HCT116 (cell line): ENCODE data around the gene POTEE. TPM values are rescaled to one million over a fixed set of nuclear protein-coding genes. Genes with fewer than 3 reads are reported as not detected.
"Not testable (repeated sequence)": the region's sequence is repeated elsewhere in the genome, so short reads cannot be mapped to it uniquely, and the experiment has no call there.

Experiments
- ATAC-seq: fragments of 200-7000 bp; cut with Tn5 transposase; 2 replicates; pipeline ENCODE4 v1.9.1; 2020; ENCODE audit warnings: mild to moderate bottlenecking, moderate library complexity
- BruUV-seq: library from RNA; stranded (reverse); fragments of 400-500 nt; replicated peaks from 2 replicates; lab custom pipeline; 2021; lab: Mats Ljungman, UMichigan
- CTCF ChIA-PET: fragments of 300-600 bp; sonication (Branson Sonifier 250); formaldehyde crosslinking; loops from one replicate; lab custom pipeline; 2021; ENCODE audit warnings: antibody characterized with exemption; lab: Charles Lee
- POLR2A ChIA-PET: fragments of 300-600, 350-600 bp; sonication (Branson Sonifier 250); formaldehyde crosslinking; loops from one replicate; lab custom pipeline; 2021; ENCODE audit warnings: antibody characterized with exemption; lab: Charles Lee
- RAD21 ChIA-PET, 2 experiments: fragments of 300-600 bp; sonication (Branson Sonifier 250); formaldehyde crosslinking; loops; one replicate each; lab custom pipeline; 2023; ENCODE audit warnings: low total read pairs in 2 of 2; ENCODE audit not compliant: uncharacterized antibody in 2 of 2, unreplicated experiment in 2 of 2, low non-redundant PET in 1 of 2; lab: Charles Lee
- DNase-seq: peaks from one replicate; pipeline ENCODE4 v3.0.0-alpha.2; 2010; ENCODE audit warnings: low read depth, low spot score
- H2AFZ ChIP-seq: fragments of 200-600 bp; shearing (Covaris generic), sonication (generic); 2 replicates; pipeline ENCODE4 v1.6.1; 2017; ENCODE audit warnings: low read depth, mixed run types, mixed read lengths, antibody characterized with exemption, low read length; ENCODE audit not compliant: poor library complexity, severe bottlenecking
- H3K27ac ChIP-seq: 2 replicates; pipeline ENCODE4 v1.5.1; 2012; ENCODE audit warnings: low read depth, low read length
- H3K27me3 ChIP-seq: fragments of 200-600 bp; sonication (generic); 2 replicates; pipeline ENCODE4 v1.6.1; 2016; ENCODE audit warnings: mixed run types, low read length, mixed read lengths; ENCODE audit not compliant: insufficient read depth
- H3K36me3 ChIP-seq, 2 experiments: fragments of 200-500 bp in 1 of 2; fragments of 200-600 bp in 1 of 2; sonication (Bioruptor generic) in 1 of 2; sonication (generic) in 1 of 2; 2 replicates each; pipeline versions ENCODE4 v1.5.1 to v1.6.1; 2014 to 2016; ENCODE audit warnings: low read length in 2 of 2, inconsistent platforms in 1 of 2, mixed read lengths in 1 of 2, mixed run types in 1 of 2; ENCODE audit not compliant: insufficient read depth in 2 of 2, control insufficient read depth in 1 of 2
- H3K4me1 ChIP-seq, 2 experiments: fragments of 200-600 bp in 1 of 2; sonication (generic) in 1 of 2; 2 replicates each; pipeline versions ENCODE4 v1.5.1 to v1.6.1; 2012 to 2017; ENCODE audit warnings: low read length in 2 of 2, inconsistent platforms in 1 of 2, mild to moderate bottlenecking in 1 of 2, mixed read lengths in 1 of 2, mixed run types in 1 of 2, moderate library complexity in 1 of 2; ENCODE audit not compliant: insufficient read depth in 2 of 2, control insufficient read depth in 1 of 2
- H3K4me2 ChIP-seq: fragments of 200-600 bp; sonication (generic); 2 replicates; pipeline ENCODE4 v1.6.1; 2017; ENCODE audit warnings: mixed run types, low read length, mixed read lengths
- H3K4me3 ChIP-seq, 2 experiments: fragments of 200-600 bp in 1 of 2; sonication (generic) in 1 of 2; replicated peaks in 1 of 2; 2 replicates each; pipeline ENCODE4 v1.5.1; 2011 to 2016; ENCODE audit warnings: low read length in 2 of 2, control low read depth in 1 of 2, low read depth in 1 of 2, mild to moderate bottlenecking in 1 of 2, mixed read lengths in 1 of 2, mixed run types in 1 of 2
- H3K79me2 ChIP-seq: fragments of 200-600 bp; sonication (generic); 2 replicates; pipeline ENCODE4 v1.6.1; 2017; ENCODE audit warnings: mild to moderate bottlenecking, mixed run types, low read length, moderate library complexity, mixed read lengths; ENCODE audit not compliant: insufficient read depth
- H3K9ac ChIP-seq: fragments of 200-600 bp; sonication (generic); 2 replicates; pipeline ENCODE4 v1.6.1; 2016; ENCODE audit warnings: low read length, mixed read lengths
- H3K9me2 ChIP-seq: fragments of 200-600 bp; sonication (generic), shearing (Covaris generic); 2 replicates; pipeline ENCODE4 v1.6.1; 2017; ENCODE audit warnings: mixed run types, mild to moderate bottlenecking, moderate library complexity; ENCODE audit not compliant: insufficient read depth
- H3K9me3 ChIP-seq, 2 experiments: fragments of 200-500 bp in 1 of 2; fragments of 200-600 bp in 1 of 2; sonication (Bioruptor generic) in 1 of 2; sonication (generic) in 1 of 2; 2 replicates each; pipeline ENCODE4 v1.6.1; 2014 to 2017; ENCODE audit warnings: low read length in 2 of 2, mixed read lengths in 2 of 2, inconsistent platforms in 1 of 2, low read depth in 1 of 2, mild to moderate bottlenecking in 1 of 2, mixed run types in 1 of 2, moderate library complexity in 1 of 2; ENCODE audit not compliant: control insufficient read depth in 1 of 2, insufficient read depth in 1 of 2
- H4K20me1 ChIP-seq: fragments of 200-600 bp; sonication (generic), shearing (Covaris generic); 2 replicates; pipeline ENCODE4 v1.6.1; 2017; ENCODE audit warnings: mixed run types, mild to moderate bottlenecking, moderate library complexity; ENCODE audit not compliant: insufficient read depth
- ELF1 ChIP-seq: IDR thresholded peaks from 2 replicates; pipeline ENCODE4 v1.6.1; 2012; ENCODE audit warnings: low read depth, borderline replicate concordance
- JUND ChIP-seq: IDR thresholded peaks from 2 replicates; pipeline ENCODE4 v1.6.1; 2012
- intact Hi-C: fragments of 100-400 bp; cut with micrococcal nuclease; formaldehyde crosslinking; loops from 2 replicates; pipeline ENCODE4 v1.10.0; 2022
- total RNA-seq: library from RNA; stranded (reverse); gene quantifications from one replicate; pipeline ENCODE4 v1.2.1, GENCODE V29; 2021; ENCODE audit not compliant: unreplicated experiment
- TF ChIP-seq, protein P1 (sequence below): IDR thresholded peaks from 2 replicates; pipeline ENCODE4 v1.6.1; 2012; ENCODE audit warnings: low read depth

Gene POTEE
- total RNA-seq, 1 experiment from 2014 or later: 1.9 TPM

DNA sequence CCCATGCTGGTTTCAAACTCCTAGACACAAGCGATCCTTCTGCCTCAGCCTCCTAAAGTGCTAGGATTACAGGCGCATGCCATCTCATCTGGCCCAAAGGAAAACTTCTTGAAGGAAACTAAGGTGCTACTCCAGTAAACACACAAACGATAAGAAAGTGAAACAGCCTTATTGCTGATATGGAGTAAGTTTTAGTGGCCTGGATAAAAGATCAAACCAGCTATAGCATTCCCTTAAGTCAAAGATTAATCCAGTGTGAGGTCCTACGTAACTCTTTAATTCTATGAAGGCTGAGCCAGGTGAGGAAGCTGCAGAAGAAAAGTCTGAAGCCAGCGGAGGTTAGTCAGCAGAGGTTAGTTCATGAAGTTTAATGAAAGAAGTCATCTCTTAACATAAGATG is 40.8 kb upstream of the POTEE start:
- intact Hi-C loops: no loop called here
- H3K27ac ChIP-seq: no peak overlapping the region
- no peaks in the 10 kb centered on the region for H3K9me3 ChIP-seq
- no peak for ATAC-seq
- no peak for TF ChIP-seq ELF1
- no peak for TF ChIP-seq JUND
- TF ChIP-seq, protein P1, sequence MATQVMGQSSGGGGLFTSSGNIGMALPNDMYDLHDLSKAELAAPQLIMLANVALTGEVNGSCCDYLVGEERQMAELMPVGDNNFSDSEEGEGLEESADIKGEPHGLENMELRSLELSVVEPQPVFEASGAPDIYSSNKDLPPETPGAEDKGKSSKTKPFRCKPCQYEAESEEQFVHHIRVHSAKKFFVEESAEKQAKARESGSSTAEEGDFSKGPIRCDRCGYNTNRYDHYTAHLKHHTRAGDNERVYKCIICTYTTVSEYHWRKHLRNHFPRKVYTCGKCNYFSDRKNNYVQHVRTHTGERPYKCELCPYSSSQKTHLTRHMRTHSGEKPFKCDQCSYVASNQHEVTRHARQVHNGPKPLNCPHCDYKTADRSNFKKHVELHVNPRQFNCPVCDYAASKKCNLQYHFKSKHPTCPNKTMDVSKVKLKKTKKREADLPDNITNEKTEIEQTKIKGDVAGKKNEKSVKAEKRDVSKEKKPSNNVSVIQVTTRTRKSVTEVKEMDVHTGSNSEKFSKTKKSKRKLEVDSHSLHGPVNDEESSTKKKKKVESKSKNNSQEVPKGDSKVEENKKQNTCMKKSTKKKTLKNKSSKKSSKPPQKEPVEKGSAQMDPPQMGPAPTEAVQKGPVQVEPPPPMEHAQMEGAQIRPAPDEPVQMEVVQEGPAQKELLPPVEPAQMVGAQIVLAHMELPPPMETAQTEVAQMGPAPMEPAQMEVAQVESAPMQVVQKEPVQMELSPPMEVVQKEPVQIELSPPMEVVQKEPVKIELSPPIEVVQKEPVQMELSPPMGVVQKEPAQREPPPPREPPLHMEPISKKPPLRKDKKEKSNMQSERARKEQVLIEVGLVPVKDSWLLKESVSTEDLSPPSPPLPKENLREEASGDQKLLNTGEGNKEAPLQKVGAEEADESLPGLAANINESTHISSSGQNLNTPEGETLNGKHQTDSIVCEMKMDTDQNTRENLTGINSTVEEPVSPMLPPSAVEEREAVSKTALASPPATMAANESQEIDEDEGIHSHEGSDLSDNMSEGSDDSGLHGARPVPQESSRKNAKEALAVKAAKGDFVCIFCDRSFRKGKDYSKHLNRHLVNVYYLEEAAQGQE: no peak
- H3K27me3 ChIP-seq: peaks cover 8% of the 10 kb centered on the region; the same call in 1 of the 2 replicates
- no peak overlapping the region for H2AFZ ChIP-seq
- no peaks in the 10 kb centered on the region for H3K36me3 ChIP-seq
- ChIA-PET RAD21 (no interaction called here), POLR2A (no interaction called here), CTCF (no interaction called here)
- H3K4me3 ChIP-seq: no peak overlapping the region
- no peaks in the 10 kb centered on the region for H3K9me2 ChIP-seq
- no peak overlapping the region for H3K9ac ChIP-seq
- H3K4me1 ChIP-seq: no peaks in the 10 kb centered on the region
- H3K79me2 ChIP-seq: no peaks in the 10 kb centered on the region
- no peak overlapping the region for H3K4me2 ChIP-seq
- no peaks in the 10 kb centered on the region for H4K20me1 ChIP-seq
- BruUV-seq: no TSS peak
- DNase-seq: no peak

DNA sequence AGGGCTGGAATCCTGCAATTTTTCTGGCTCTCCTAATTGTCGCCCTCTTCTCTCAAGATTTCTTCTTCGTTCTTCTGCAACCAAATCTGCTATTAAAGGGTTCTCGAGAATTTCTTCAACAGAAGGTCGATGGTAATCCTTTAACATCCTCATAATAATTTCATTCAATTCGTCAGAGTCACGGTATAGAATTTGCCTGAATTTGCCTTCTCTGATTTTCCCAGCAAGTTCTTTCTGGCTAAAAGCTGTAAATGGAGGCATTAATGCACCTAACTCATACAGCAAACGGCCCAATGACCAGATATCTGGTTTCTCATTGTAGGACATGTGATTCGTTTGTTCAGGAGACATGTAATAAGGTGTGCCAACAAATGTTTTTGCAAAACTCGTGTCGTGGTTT is 31.3 kb upstream of the POTEE start:
- CTCF ChIA-PET, ATAC-seq, RAD21 ChIA-PET, DNase-seq, H3K9me2 ChIP-seq, H3K4me3 ChIP-seq, H2AFZ ChIP-seq, H3K27ac ChIP-seq, H3K9me3 ChIP-seq, H3K9ac ChIP-seq, H3K4me2 ChIP-seq, intact Hi-C loops, H4K20me1 ChIP-seq, H3K36me3 ChIP-seq, H3K79me2 ChIP-seq, H3K4me1 ChIP-seq, POLR2A ChIA-PET, BruUV-seq: not testable (repeated sequence)
- peaks cover 29% of the 10 kb centered on the region for H3K27me3 ChIP-seq

DNA sequence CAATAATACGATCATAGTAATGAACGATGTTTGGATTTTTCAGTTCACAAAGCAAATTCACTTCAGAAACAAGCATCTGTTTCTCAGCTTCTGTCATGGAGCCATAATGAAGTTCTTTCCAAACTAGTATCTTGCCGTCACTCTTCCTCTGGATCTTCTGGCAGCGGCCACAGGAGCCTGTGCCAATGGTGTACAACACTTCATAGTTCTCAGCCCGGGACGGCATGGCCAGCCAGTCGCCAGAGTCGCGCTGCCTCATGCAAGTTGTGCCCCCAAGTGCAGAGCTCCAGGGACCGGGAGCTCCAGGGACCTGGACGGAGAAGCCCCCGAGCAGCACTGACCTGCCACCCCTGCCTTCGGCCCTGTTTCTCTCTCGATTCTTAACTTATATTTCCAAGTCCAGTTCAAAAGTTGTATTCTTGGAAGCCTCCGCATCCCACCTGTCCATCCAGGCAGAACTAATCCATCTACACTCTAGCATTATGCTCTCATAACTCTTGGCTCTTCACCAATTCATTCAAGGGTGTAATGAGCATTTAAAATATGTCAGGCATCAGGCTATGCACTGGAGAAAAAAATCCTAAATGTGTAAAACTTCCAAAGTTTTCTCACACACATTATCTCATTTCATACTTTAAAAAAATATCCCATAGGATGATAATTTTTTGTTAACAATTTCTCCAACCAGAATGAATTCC is 30.5 kb upstream of the POTEE start:
- H3K4me1 ChIP-seq, H3K9me3 ChIP-seq, H3K9ac ChIP-seq, CTCF ChIA-PET, H3K4me2 ChIP-seq, intact Hi-C loops, BruUV-seq, RAD21 ChIA-PET, H3K36me3 ChIP-seq, H3K4me3 ChIP-seq, H3K9me2 ChIP-seq, H3K79me2 ChIP-seq, H3K27ac ChIP-seq, H2AFZ ChIP-seq, DNase-seq, H4K20me1 ChIP-seq, POLR2A ChIA-PET, ATAC-seq: not testable (repeated sequence)
- H3K27me3 ChIP-seq: peaks cover 29% of the 10 kb centered on the region
